ENCODE results near the gene BCL11A.

- TF ChIP-seq POLR2AphosphoS5 (IDR thresholded peaks at IDR 0.05), result no peak
- TF ChIP-seq CTCF (IDR thresholded peaks at IDR 0.05), result no peak
- no peak for TF ChIP-seq POLR2A (IDR thresholded peaks at IDR 0.05)
Observed at GRCh38 chr2:60414495-60415138, 138.8 kb downstream of the BCL11A start.
